Fibroblast of the aortic adventitia (primary cell): ENCODE data around the gene AMPH. TPM values are rescaled to one million over a fixed set of nuclear protein-coding genes. Genes with fewer than 3 reads are reported as not detected.

ENCODE experiments used
- DNase-seq: peaks from one replicate; pipeline ENCODE4 v3.0.0-alpha.2; 2010; ENCODE audit warnings: low read depth
- H3K4me3 ChIP-seq: 2 replicates; pipeline ENCODE4 v1.5.1; 2011; ENCODE audit warnings: low read depth, mild to moderate bottlenecking, control low read depth, low read length, moderate library complexity
- CTCF ChIP-seq: IDR thresholded peaks from 2 replicates; pipeline ENCODE4 v1.5.1; 2011; ENCODE audit warnings: mild to moderate bottlenecking, low read length, control low read depth, inconsistent platforms; ENCODE audit not compliant: insufficient read depth
- total RNA-seq: library from RNA; depleted of rRNA; stranded (reverse); fragments of >200 nt; gene quantifications from 2 replicates; pipeline ENCODE4 v1.2.3, GENCODE V29; 2012; ENCODE audit warnings: low replicate concordance

AMPH gene
- total RNA-seq, 1 donor: 2.4 TPM

GRCh38 chr7:38658921-38659320 lies 27.7 kb upstream of the AMPH start:
- no peak for DNase-seq
- H3K4me3 ChIP-seq: no peak overlapping the region
- no peak for TF ChIP-seq CTCF

GRCh38 chr7:38656968-38657367 lies 25.8 kb upstream of the AMPH start:
- no peak for TF ChIP-seq CTCF
- no peak for DNase-seq
- no peak overlapping the region for H3K4me3 ChIP-seq

GRCh38 chr7:38655833-38656774 lies 24.9 kb upstream of the AMPH start:
- no peak for TF ChIP-seq CTCF
- H3K4me3 ChIP-seq: no peak overlapping the region
- no peak for DNase-seq

GRCh38 chr7:38637957-38638356 lies 6.8 kb upstream of the AMPH start:
- TF ChIP-seq CTCF: no peak
- H3K4me3 ChIP-seq: no peak overlapping the region

GRCh38 chr7:38632411-38632810 lies 1.2 kb upstream of the AMPH start:
- no peak for DNase-seq
- no peak overlapping the region for H3K4me3 ChIP-seq
- no peak for TF ChIP-seq CTCF

More at GRCh38 chr7:38637957-38638356, 6.8 kb upstream of the AMPH start:
- no peak for DNase-seq

- H3K4me3 ChIP-seq: no peak overlapping the region
- TF ChIP-seq CTCF: no peak
- no peak for DNase-seq
These were observed 1.3 kb downstream of the AMPH start for GRCh38 chr7:38629651-38630510.
